ENCODE data around the gene PRMT7.
A peak's percentile ranks its signal among the peaks of the same experiment; 100 is the strongest.

PRMT7 gene

DNA sequence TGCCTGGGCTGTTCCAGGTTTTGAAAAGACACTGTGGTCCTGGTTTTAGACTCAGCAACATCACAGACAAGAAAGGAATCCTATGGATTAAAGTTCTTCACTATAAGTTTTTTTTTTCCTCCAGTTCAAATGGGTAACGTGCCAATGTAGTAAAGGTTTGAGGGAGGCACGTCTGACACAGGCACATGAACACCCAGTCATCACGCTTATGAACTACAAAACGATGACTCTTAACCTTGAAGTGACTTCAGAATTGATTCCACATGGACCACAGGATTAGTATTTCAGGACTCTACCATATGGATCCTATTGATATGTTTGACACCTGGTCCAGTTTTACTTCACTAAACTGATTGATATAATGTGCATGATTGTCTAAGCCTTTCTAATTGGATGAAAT, 2.3 kb downstream of the PRMT7 start:
- no peak for DNase-seq

DNA sequence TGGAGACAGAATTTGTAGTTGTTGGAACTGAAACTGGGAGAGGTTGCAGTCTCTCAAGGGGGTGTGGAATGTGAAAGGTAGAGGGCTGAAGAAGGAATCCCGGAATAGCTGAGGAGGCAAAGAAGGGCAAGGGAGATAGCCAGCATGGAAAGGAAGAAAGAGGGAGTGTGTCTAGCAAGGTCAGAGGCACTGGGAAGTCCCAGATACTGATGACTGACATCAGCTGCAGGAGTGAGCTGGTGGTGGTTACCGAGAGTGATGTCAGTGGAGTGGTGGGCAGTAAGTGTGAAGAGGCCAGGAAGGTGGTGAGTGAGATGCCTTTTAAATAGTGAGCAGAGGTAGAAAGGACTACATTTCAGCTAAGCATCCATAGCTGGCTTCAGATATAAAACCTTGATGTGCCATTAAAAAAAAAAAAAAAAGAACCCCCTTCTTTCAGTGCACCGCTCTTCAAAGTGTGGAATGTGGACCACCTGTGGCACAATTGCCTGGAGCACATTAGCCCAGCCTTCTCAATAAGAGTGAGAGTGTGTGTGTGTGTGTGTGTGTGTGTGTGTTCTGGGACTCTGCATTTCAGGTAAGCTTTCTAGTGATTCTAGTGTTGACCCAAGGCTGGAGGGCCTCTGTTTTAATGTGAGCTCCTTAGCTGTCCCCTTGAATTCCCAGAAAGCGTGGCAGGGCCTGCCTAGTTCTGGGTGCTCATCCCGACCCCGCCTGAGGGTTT, 8.5 kb downstream of the PRMT7 start:
- no peak for DNase-seq

DNA sequence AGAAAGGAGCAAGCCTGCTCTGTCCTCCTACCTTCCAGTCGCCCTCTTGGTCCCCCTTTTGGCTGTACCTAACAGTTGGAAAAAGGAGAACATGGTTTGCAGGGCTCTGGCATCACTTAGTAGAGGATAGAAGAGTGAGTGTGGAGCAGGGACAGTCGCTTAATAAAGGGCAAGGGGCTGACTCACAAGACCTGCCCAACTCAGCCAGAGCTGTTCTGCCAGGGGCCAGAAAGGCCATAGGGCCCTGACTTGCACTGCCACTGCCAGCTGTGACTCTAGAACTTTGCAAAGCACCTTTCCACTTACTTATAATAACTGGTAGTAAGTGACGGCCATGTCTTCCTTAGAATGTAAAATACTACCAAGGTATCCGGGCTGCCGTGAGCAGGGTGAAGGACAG, 13.5 kb downstream of the PRMT7 start:
- DNase-seq, result no peak

- DNase-seq, result no peak
These were observed 14.1 kb downstream of the PRMT7 start for GRCh38 chr16:68324780-68325357.

DNA sequence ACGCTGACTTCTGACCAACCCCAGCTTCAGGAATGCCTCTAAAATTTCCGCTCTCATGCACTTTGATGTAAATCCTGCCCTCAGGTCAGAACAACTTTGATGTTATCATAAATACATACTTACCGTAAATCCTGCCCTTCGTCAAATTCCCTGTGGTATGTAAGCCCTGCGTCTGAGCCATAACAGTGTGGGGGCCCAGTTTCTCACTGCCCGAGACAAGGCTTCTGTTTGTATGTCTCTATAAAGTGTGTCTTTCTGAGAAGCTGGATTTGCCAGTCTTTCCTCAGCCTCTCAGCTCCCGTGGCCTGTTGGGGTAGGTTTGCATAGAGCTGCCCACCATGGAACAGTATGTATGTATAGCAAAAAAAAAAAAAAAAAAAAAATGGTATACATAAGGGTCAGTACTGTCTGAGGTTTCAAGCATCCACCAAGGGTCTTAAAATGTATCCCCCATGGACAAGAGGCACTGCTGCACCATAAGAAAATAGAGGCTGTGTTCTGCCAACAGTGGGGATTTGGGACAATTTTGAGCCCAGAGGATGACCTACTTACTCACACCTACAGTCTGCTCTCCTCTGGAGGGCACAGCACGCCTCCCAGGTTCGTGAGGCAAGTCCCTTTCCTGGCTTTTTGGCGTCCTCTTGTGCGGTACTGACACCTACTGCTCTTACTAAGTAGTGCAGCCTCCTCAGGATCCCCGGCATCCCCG, 17.5 kb downstream of the PRMT7 start:
- peak; percentile 94 for DNase-seq

DNA sequence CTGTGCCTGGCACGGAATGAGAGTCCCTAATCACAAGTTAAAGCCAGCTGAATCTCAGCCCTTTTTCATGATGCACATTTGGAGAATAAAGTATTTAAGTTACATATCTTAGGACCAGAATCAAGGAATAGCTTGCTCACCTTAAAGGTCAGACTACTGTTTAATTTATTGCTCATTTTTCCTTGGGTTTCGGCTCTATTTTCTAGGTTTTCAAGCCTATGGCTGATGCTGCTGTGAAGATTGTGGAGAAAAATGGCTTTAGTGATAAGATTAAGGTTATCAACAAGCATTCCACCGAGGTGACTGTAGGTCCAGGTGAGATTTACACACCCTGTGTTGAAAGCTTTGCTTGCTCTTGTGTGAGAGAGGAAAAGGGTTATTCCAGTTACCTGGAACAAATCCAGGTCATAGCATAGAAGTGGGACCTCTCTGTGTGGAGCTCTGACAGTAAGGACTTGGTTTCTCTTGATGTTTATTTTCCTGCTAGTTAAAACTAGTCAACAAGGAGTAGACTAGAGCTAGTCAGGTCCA, 18.1 kb downstream of the PRMT7 start:
- DNase-seq, result no peak

GRCh38 chr16:68331879-68332410, 21.1 kb downstream of the PRMT7 start:
- DNase-seq, result no peak

GRCh38 chr16:68332411-68333121, 21.7 kb downstream of the PRMT7 start:
- DNase-seq, result peak; percentile 87

DNA sequence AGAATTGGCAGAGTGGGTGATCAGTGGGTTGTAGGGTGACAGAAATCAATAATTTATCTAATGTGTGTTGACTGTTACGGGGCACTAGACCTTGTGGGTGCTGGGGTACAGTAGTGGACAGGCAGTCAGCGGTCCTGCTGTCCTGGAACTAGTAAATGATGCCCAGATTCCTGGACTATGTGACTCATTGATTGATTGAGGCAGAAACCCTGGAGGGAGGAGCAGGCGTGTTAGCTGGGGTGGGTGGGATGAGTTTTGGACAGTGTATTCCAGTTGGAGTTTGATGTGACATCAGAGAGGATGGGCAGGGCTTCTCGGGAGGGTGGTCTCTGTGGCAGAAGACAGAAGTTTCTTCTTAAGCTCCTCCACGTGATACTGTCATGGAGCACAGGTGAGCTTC, 24.4 kb downstream of the PRMT7 start:
- no peak for DNase-seq

DNA sequence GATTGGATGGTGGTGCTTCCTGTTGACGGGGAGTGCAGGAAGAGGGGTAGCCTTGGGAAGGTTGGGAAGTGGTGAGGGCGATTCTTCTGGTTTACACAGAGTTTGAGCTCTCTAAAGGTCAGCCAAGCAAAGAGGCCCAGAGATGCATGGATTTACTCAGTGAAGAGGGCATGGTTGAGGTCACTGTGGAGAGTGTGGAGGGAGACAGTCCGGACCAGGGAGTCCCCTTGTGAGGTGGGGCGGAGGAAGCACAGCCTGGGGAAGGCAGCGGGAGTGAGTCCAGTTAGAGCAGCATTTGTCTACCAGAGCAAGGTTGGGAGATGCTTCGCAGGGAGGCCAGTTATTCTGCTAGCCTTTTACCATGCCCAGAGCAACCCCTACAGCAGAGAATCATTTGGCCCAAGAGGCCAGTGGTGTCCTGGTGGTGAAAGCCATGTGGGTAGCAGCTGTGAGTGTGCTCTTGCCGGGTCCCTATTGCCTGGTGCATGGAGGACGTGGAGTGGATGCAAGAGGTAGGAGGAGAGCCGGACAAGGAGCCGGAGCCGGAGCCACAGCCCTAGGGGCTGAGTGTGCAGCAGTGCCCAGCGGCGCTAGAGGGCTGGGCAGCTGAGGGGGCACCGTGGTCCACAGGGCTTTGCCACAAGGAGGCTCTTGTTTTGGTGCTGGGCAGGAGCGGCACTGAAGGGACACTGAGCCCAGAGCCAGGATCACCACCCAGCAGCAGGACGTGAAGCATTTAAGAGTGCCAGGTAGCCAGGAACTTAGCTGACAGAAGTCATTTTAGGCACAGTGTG, 27.7 kb downstream of the PRMT7 start:
- no peak for DNase-seq

DNA sequence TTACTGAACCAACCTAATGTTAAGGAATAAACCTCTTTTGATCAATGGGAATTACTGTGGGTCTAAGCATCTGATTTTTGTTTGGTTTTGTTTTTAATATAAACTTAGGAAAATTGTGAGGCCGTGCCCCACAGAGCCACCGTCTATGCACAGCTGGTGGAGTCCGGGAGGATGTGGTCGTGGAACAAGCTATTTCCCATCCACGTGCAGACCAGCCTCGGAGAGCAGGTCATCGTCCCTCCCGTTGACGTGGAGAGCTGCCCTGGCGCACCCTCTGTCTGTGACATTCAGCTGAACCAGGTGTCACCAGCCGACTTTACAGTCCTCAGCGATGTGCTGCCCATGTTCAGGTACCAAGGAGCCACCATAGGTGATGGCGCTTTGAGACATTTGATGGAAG, 28.4 kb downstream of the PRMT7 start:
- no peak for DNase-seq

GRCh38 chr16:68342620-68343019, 31.8 kb downstream of the PRMT7 start:
- no peak for DNase-seq

DNA sequence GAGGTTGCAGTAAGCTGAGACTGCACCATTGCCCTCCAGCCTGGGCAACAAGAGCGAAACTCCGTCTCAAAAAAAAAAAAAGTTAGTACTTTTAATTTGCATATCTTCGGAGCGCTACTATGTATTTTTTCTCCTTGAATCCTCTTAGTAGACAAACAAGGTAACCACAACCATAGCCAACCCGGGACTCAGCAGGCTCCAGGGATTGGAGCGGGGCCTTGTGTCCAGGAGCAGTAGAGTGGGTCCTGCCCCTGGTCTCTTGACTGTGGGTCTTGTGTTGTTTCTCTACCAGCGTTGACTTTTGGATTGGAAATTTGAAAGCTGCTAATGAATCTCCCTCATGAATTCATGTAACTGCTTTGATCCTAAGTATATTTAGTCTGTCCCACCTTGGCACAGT, 32.3 kb downstream of the PRMT7 start:
- DNase-seq, result no peak

DNA sequence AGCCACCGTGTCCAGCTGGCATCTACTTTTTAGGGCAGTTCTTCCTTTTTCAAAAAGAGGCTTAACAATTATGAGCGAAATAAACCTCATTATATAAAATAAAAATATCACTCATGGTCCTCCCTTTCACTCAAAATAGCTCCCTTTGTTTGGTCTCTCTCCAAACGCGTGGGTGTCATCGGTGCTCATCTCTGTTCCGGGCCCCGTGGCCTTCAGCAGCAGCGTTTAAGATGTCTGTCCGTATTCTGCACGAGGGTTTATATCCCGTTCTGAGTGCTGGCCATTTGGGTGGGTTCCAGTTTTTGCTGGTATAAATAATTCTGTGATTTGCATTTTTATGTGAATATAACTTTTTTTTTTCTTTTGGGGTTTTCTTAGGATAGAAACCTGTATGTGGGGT, 33.4 kb downstream of the PRMT7 start:
- DNase-seq, result no peak

- no peak for DNase-seq
These were observed 34.6 kb downstream of the PRMT7 start for GRCh38 chr16:68345351-68345810.

GRCh38 chr16:68345958-68346635, 35.3 kb downstream of the PRMT7 start:
- DNase-seq, result no peak

DNA sequence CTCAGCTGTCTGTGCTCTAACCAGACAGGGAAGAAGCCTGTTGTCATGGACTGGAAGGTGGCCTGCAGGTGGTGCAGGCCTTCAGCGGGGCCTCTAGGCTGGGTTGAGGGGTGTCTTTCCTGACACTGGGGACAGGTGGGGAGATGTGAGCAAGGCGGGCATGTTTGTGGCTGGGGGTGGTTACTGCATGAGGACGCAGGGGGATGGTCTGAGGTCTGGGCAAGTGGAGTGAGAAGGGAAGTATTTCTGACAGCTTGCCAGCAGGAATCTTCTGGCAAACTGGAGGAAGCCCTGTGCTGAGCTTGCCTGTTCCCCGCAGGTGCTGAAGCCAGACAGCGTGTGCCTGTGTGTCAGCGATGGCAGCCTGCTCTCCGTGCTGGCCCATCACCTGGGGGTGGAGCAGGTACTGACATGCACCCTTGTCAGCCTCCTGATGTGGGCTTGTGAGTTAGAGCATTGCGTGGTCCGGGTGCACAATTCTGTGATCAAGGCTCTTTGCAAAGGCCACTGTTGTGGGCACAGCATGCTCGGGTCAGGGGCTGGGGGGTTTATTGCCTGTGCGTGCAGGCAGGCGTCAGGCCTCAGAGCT, 36.2 kb downstream of the PRMT7 start:
- DNase-seq, result no peak

GRCh38 chr16:68347605-68348004, 36.8 kb downstream of the PRMT7 start:
- no peak for DNase-seq

DNA sequence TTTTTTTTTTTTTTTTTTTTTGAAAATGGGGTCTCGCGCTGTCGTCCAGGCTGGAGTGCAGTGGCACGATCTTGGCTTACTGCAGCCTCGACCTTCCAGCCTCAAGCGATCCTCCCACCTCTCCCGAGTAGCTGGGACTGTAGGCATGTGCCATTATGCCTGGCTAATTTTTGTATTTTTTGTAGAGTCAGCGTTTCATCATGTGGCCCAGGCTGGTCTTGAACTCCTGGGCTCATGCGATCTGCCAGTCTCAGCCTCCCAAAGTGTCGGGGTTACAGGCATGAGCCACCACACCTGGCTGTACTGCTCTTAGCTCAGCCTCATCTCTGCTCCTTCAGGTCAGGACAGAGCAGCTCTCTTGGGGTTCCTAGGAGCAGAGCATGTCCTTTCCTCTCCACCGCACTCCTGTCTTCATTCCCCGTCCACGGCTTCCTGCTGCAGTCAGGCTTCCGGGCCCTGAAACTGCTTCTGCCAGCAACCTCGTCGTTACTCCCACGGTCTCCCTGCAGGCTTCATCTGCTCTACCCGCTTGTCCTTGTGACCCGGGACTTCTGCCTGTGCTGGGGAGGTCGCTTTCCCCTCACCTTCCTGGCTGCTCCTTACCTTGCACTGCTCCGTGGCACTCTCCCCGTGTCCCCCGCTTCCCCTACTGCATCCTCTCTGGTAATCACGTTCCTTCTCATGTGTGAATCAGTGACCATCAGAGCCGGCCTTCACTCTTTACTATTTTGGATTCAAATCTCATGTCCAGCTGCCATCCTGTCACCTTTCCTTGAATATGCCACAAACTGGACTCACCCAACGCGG, 38.0 kb downstream of the PRMT7 start:
- DNase-seq, result no peak

- DNase-seq, result no peak
These were observed 39.1 kb downstream of the PRMT7 start for GRCh38 chr16:68349838-68350410.
